ENCODE measurements around the gene TMEM40.

DNA sequence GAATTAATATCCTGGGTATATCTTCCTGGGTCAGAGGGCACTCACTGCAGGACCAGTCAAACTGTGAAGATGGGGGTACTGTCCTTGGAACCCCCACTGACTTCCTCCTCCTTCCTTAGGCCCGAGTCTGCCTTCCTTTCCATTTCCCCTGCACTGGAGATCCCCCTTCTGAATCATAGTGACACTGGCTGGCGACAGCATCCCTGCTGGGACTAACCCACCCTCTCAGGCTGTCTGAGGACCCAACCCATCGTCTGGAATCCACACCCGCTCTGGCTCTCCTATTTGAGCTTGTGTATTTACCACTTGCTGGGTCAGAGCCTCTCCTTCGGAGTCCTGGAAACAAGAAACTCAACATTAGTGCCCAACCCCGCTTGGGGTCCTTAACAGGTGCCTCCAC is 21.2 kb downstream of the TMEM40 start:
- TF ChIP-seq HNRNPL (IDR thresholded peaks at IDR 0.05; ENCODE audit: low read depth, low read length): no peak
- TF ChIP-seq, protein P1, sequence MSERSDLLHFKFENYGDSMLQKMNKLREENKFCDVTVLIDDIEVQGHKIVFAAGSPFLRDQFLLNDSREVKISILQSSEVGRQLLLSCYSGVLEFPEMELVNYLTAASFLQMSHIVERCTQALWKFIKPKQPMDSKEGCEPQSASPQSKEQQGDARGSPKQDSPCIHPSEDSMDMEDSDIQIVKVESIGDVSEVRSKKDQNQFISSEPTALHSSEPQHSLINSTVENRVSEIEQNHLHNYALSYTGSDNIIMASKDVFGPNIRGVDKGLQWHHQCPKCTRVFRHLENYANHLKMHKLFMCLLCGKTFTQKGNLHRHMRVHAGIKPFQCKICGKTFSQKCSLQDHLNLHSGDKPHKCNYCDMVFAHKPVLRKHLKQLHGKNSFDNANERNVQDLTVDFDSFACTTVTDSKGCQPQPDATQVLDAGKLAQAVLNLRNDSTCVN (CRISPR knock-in tag; IDR thresholded peaks at IDR 0.05): no peak
- no peak for TF ChIP-seq CHD4 (IDR thresholded peaks at IDR 0.05; ENCODE audit: insufficient read depth, insufficient replicate concordance, low read depth, low read length, poor library complexity, severe bottlenecking)
- no peak for TF ChIP-seq HDGF (IDR thresholded peaks at IDR 0.05)
- no peak for TF ChIP-seq POLR2A (conservative IDR thresholded peaks at IDR 0.05)
- no peak for TF ChIP-seq SP1 (CRISPR knock-in tag; IDR thresholded peaks at IDR 0.05)
- no peak for TF ChIP-seq ADNP (tag; IDR thresholded peaks at IDR 0.05)
- TF ChIP-seq SREBF2 (CRISPR knock-in tag; IDR thresholded peaks at IDR 0.05): no peak
- no peak for TF ChIP-seq JUNB (CRISPR knock-in tag; conservative IDR thresholded peaks at IDR 0.05)
- no peak for TF ChIP-seq EWSR1 (IDR thresholded peaks at IDR 0.05; ENCODE audit: borderline replicate concordance, low read depth, partially characterized antibody)
- no peak for TF ChIP-seq U2AF1 (optimal IDR thresholded peaks at IDR 0.05; ENCODE audit: low read depth, low read length)
- TF ChIP-seq ZNF589 (CRISPR knock-in tag; IDR thresholded peaks at IDR 0.05; ENCODE audit: low read depth): no peak
